Measurements from ENCODE around the gene RHBDD1.

The RHBDD1 gene

DNA sequence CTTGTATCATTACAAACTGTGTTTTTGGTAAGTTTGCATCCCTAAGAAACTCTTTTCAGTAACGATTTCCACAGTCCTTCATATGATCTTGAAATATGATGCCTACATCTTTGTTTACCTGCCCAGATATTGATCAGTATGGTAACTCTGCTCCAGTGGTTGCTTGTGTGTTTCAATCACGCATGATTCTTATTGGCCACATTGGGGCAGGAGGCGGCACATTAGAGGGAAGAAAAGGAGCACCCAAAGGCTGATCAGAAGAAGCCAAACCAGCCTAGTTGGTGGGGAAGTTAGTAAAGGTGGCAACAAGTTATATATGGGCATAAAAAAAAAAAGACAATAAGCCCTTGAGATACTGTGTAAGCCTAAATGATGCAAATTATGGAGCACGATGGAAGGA is 158.9 kb downstream of the RHBDD1 start:
- no peak for DNase-seq

DNA sequence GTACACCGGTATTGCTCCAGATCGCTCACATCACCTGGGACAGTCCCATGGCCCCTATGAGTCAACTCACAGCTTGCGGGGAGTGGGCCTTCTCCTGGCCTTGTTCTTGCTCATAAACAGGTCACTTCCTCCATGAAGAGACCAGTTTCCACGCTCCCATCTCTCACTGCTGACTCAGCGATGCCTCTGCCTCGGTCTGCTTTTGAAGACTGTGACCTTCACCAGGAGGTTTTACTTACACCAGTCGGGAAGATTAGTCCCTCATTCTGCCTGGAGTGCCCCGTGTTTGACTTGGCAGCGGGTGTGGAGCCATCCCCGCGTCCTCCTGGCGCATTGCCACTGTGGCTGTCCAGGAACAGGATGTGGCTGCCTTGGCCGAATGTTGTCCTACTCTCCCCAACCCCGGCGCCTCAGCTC is 159.8 kb downstream of the RHBDD1 start:
- DNase-seq, result no peak

- DNase-seq, result no peak
Measured at GRCh38 chr2:226999661-227000060, 163.8 kb downstream of the RHBDD1 start.

DNA sequence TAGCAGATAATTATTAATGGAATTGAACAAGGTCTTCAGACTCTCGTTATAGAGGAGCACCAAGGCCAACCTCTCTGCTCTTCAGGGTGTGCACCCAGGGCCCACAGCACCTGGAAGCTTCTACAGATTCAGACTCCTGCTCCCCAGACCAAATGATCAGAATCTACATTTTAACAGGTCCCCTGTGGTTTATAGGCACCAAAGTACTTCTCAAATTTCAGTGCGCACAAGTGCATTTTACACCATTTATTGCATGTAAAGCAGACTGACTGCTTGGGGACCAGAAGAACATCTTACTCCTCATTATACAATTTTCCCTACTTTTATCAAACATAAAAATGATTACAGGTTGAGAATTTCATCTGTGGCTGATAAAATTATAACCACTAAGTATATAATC is 164.3 kb downstream of the RHBDD1 start:
- no peak for DNase-seq

DNA sequence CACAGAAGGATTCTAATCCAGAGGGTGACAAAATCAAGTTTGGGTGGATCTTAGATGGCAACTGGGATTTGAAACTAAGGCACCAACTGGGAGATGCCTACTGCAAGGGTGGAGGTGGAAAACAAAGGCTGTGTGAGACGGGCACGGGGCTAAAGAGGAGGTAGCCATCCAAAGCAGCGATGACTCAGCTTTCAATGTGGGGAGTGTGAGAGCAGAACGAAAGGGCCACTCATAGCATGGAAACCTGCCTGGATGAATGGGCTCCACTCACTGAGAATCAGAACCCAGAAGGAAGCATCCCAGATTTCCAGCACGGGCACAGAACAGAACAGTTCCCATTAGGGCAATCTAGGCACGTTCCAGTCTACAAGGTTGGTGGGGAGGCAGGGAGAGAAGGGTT is 168.6 kb downstream of the RHBDD1 start:
- no peak for DNase-seq

DNA sequence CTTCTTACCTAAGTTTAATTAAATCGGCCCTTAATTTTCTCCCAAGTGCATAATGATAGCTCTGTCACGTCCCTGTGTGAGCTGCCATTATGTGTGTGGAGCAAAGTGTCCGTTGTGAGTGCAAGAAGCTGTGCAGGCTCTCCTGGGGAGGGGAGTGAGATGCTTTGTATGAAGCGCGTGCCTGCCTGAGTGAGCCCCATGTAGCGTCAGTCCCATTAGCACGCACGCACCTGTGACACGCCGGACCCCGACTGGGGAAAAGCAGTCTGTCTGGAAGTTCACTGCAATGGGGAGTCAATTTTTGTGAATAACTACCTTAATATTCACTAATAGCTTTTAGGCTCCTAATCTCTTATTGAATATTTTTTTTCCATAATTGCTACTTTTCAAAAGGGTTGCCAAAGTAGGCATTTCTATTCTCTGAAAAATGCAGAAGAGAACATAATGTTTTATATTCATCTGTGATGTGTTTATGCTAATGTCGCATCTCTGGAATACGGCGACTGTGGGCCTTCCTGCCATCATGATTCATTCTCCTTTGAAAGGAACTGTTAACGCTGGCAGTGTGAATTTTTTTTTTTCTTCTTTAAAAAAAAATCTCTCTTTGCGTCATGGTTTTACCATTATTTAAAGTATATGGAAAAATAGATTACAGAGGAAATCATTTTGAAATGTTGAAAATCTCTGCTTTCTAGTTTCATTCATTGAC is 170.5 kb downstream of the RHBDD1 start:
- no peak for DNase-seq

GRCh38 chr2:227007148-227007547 is 171.3 kb downstream of the RHBDD1 start:
- no peak for DNase-seq

GRCh38 chr2:227007940-227008339 is 172.1 kb downstream of the RHBDD1 start:
- no peak for DNase-seq

DNA sequence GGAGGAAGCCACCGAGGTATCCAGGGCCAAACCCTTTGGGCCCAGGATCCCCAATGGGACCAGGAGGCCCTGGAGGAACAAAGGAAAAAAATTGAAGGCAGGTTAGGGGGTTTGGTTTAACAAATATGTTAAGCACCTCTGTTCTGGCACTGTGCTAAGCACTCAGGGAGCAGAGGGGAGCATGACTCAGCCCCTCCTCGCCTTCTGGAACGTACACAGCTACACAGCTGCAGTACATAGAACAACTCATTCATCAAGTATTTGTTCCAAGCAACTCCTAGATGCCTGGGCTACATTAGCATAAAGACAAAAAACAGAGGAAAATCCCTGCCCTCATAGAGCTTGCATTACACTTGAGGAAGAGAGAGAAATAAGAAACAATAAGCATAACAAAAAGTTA is 174.6 kb downstream of the RHBDD1 start:
- DNase-seq, result no peak

- no peak for DNase-seq
Measured at GRCh38 chr2:227013330-227013729, 177.5 kb downstream of the RHBDD1 start.

DNA sequence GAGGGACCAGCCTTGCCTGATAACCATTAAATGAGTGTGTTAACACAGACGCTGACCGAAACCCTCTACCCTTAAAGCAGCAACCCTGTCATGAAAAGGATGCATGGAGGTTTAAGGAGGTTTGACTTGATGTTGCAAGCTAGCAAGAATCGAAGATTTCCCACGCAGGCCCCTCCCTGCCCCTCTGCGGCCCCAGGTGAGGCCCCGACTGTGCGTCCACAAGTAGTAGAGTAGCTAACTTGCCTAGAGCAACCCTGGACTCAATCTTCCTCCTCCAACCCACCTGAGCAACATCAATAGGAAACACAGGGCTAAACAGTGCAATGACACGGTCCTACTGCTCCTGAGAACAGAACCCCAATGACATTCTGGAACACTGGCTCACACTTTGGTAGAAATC is 178.0 kb downstream of the RHBDD1 start:
- no peak for DNase-seq

DNA sequence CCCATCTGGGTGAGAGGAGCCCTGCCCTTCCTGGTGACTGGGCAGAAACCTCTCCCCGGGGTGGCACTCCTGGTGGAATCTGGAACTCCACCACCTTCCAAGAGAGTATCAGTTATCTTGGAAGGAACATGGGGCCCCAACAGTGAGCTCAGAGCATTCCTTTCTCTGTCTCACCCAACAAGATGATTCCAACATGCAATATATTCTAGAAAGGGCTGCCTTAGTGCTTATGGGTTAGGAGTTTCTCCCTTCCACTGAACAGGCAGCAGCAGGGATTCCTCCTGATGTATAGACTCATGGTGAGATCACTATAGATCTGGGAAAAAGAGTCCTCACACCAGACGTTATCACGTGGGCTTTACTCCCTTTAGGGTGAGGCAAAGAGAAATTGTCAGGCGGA is 181.0 kb downstream of the RHBDD1 start:
- no peak for DNase-seq

DNA sequence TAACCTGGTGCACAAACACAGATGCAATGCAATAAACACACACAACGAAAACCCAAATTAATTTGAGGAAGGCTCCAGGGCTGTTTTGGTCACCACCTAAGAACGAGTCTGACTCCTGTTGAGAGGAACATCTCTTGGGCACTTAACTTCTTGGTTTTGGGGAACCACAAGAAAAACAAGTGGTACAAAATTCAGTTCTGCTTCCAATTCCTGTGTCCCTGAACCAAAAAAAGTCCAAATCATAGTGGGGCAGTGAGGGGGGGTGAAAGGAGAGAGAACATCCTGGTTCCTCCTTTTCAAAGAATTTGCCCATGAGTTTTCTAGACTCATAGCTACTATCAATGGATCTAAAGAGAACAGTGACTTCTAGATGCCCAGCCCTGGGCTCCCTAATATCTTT is 184.6 kb downstream of the RHBDD1 start:
- DNase-seq, result no peak

GRCh38 chr2:227022608-227023007 is 186.8 kb downstream of the RHBDD1 start:
- no peak for DNase-seq

DNA sequence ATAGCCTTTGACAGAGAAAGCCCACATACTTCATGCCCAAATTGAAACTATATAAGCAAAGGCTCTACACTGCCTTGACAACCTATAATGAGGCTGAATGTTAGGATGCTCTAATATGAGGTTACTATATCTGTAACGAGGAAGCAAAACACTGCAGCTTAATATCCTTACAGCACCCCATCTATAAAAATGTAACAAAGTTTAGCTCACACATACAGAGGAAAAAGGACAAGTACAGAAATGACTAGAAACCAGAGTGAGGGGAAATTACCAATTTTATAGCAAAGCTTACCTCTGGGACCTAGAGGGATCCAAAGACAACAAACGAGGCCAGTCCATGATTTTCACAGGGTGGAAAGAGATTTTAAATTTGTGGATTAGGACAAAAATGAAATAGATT is 189.7 kb downstream of the RHBDD1 start:
- no peak for DNase-seq

- no peak for DNase-seq
Measured at GRCh38 chr2:227029426-227030105, 193.7 kb downstream of the RHBDD1 start.

- no peak for DNase-seq
Measured at GRCh38 chr2:227030789-227031188, 194.9 kb downstream of the RHBDD1 start.

GRCh38 chr2:227031379-227031778 is 195.5 kb downstream of the RHBDD1 start:
- no peak for DNase-seq

- DNase-seq, result no peak
Measured at GRCh38 chr2:227033471-227034148, 197.8 kb downstream of the RHBDD1 start.

DNA sequence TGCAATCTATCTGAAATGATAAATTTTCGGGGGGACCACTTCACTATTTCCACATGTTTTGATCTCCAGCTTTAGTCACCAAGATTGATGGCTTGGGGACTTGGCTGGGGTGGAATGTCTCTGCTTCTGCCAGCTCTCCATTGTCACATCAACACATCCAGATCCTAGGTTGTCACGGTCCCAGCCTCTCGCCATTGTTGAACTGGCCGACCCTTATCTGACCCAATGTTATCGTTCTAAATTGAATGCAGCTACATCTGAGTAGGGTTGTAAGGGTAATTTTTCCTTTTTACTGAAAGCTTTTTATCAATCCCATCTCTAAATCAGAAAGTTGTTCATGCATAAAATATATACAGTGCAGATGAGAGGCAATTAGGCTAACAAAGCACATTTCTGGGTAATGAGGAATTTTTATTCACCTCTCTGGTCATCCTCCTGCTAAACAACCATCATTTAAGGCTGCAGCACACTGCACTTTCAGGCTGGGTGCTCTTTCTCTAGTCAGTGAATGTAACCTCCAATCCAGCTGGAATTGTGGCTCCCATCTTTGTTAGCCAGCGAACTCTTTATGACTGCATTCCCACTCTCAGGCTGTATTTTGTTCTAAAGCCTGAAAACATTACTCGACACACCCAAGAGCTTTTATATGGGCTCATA is 200.0 kb downstream of the RHBDD1 start:
- DNase-seq, result no peak

DNA sequence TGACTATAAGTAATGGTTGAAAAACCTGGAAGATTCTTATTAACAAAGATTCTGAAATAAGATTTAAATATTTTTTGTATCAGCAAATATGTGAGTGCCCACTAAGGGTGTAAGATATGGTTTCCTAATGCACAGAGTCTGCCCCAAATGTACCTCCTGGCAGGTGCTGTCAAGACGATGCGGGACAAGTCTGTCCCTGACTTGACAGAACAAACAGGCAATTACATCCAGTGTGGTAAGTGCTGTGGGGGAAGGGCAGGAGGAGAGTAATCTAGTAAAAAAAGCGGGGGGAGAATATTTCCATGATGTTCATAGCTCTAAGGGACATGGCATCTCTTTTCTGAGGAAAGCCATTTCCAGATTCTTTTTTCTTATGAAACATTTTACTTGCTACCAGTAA is 200.7 kb downstream of the RHBDD1 start:
- no peak for DNase-seq

GRCh38 chr2:227038550-227039189 is 202.8 kb downstream of the RHBDD1 start:
- no peak for DNase-seq

DNA sequence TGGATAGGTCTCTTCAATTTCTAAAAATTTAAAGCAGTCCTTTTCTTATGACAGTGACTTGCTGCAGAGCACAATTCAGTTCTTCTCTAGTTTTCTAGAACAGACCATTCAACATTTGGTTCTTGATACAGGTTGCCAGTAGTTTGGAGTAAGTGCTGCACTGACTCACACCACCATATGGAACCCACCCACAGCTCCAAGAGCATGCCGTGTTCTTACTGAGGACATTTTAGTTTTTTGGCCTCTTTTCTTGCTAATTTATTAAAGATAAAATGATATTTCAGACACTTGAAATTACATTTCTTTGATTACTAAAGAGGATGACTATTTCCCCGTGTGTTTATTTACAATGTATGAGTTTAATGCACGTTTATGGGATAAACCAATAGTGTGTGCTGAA is 208.1 kb downstream of the RHBDD1 start:
- no peak for DNase-seq
